DND-41 (cell line): ENCODE data around the gene LAMTOR4.

Source experiments
- ATAC-seq: fragments of 200-7000 bp; cut with Tn5 transposase; 3 replicates; pipeline ENCODE4 v1.9.1; 2021; ENCODE audit warnings: low read depth; ENCODE audit not compliant: insufficient read depth
- DNase-seq: peaks from one replicate; pipeline ENCODE4 v3.0.0-alpha.2; 2020
- H2AFZ ChIP-seq: 2 replicates; pipeline ENCODE4 v1.6.0; 2012; ENCODE audit warnings: low read depth, low read length
- H3K27ac ChIP-seq: 2 replicates; pipeline ENCODE4 v1.5.1; 2012; ENCODE audit warnings: low read length, inconsistent platforms
- H3K27me3 ChIP-seq: fragments of 200-600 bp; sonication (generic); 2 replicates; pipeline ENCODE4 v1.6.0; 2012; ENCODE audit warnings: low read length, mild to moderate bottlenecking, inconsistent platforms; ENCODE audit not compliant: insufficient read depth, poor library complexity
- H3K36me3 ChIP-seq: 2 replicates; pipeline ENCODE4 v1.5.1; 2012; ENCODE audit warnings: low read length, inconsistent platforms; ENCODE audit not compliant: insufficient read depth
- H3K4me1 ChIP-seq: 2 replicates; pipeline ENCODE4 v1.5.1; 2012; ENCODE audit warnings: mild to moderate bottlenecking, low read length; ENCODE audit not compliant: insufficient read depth
- H3K4me2 ChIP-seq: 2 replicates; pipeline ENCODE4 v1.6.0; 2012; ENCODE audit warnings: mild to moderate bottlenecking, moderate library complexity, low read length, inconsistent platforms; ENCODE audit not compliant: insufficient read depth
- H3K4me3 ChIP-seq, 2 experiments: fragments of 200-600 bp in 1 of 2; shearing (Covaris generic) in 1 of 2; 2 replicates each; pipeline ENCODE4 v1.5.1; 2012 to 2016; ENCODE audit warnings: inconsistent platforms in 2 of 2, low read length in 2 of 2, mild to moderate bottlenecking in 2 of 2, low read depth in 1 of 2, moderate library complexity in 1 of 2
- H3K79me2 ChIP-seq: 2 replicates; pipeline ENCODE4 v1.6.0; 2012; ENCODE audit warnings: low read length, inconsistent platforms; ENCODE audit not compliant: insufficient read depth
- H3K9ac ChIP-seq: 2 replicates; pipeline ENCODE4 v1.6.0; 2012; ENCODE audit warnings: low read depth, mild to moderate bottlenecking, inconsistent platforms, low read length, moderate library complexity
- H3K9me3 ChIP-seq: 2 replicates; pipeline ENCODE4 v1.5.1; 2012; ENCODE audit warnings: low read length, moderate library complexity, mild to moderate bottlenecking, inconsistent platforms; ENCODE audit not compliant: insufficient read depth, severe bottlenecking
- H4K20me1 ChIP-seq: 2 replicates; pipeline ENCODE4 v1.6.0; 2012; ENCODE audit warnings: low read length; ENCODE audit not compliant: insufficient read depth
- EZH2 ChIP-seq: IDR thresholded peaks from 3 replicates; pipeline ENCODE4 v1.6.1; 2012; ENCODE audit warnings: borderline replicate concordance, low read depth, mild to moderate bottlenecking, moderate library complexity, low read length, inconsistent platforms; ENCODE audit not compliant: severe bottlenecking
- TF ChIP-seq, protein P1 (sequence below): IDR thresholded peaks from 2 replicates; pipeline ENCODE4 v1.5.1; 2012; ENCODE audit warnings: borderline replicate concordance, low read length, moderate library complexity, mild to moderate bottlenecking; ENCODE audit not compliant: poor library complexity, severe bottlenecking; ENCODE audit errors: extremely low read depth

Gene LAMTOR4

DNA sequence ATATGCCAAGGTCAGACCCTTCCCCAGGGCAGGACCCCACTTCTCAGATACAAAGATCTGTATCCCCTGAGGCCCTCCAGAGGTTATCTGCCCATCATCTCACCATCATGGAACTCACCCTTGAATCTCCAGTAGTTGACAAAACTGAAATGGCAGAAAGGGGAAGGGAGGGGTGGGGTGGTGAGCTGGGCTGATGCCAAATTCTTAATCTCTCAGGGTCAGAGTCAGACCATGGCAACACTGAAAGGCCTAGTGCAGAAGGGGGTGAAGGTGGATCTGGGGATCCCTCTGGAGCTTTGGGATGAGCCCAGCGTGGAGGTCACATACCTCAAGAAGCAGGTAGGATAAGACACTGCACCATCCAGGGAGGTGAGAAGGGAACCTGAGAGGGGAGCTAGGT, 26.1 kb upstream of the LAMTOR4 start:
- H3K4me1 ChIP-seq, result peaks cover 58% of the 10 kb centered on the region
- no peak overlapping the region for H3K9ac ChIP-seq
- H2AFZ ChIP-seq, result no peak overlapping the region
- H3K9me3 ChIP-seq, result no peaks in the 10 kb centered on the region
- no peak for DNase-seq
- peaks cover 22% of the 10 kb centered on the region for H3K36me3 ChIP-seq
- peaks cover 60% of the 10 kb centered on the region for H3K79me2 ChIP-seq
- no peaks in the 10 kb centered on the region for H4K20me1 ChIP-seq
- H3K4me3 ChIP-seq, result no peak overlapping the region
- no peak for ATAC-seq
- TF ChIP-seq, protein P1, sequence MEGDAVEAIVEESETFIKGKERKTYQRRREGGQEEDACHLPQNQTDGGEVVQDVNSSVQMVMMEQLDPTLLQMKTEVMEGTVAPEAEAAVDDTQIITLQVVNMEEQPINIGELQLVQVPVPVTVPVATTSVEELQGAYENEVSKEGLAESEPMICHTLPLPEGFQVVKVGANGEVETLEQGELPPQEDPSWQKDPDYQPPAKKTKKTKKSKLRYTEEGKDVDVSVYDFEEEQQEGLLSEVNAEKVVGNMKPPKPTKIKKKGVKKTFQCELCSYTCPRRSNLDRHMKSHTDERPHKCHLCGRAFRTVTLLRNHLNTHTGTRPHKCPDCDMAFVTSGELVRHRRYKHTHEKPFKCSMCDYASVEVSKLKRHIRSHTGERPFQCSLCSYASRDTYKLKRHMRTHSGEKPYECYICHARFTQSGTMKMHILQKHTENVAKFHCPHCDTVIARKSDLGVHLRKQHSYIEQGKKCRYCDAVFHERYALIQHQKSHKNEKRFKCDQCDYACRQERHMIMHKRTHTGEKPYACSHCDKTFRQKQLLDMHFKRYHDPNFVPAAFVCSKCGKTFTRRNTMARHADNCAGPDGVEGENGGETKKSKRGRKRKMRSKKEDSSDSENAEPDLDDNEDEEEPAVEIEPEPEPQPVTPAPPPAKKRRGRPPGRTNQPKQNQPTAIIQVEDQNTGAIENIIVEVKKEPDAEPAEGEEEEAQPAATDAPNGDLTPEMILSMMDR, result no peak
- TF ChIP-seq EZH2, result no peak
- no peaks in the 10 kb centered on the region for H3K27me3 ChIP-seq
- H3K27ac ChIP-seq, result no peak overlapping the region
- H3K4me2 ChIP-seq, result no peak overlapping the region

DNA sequence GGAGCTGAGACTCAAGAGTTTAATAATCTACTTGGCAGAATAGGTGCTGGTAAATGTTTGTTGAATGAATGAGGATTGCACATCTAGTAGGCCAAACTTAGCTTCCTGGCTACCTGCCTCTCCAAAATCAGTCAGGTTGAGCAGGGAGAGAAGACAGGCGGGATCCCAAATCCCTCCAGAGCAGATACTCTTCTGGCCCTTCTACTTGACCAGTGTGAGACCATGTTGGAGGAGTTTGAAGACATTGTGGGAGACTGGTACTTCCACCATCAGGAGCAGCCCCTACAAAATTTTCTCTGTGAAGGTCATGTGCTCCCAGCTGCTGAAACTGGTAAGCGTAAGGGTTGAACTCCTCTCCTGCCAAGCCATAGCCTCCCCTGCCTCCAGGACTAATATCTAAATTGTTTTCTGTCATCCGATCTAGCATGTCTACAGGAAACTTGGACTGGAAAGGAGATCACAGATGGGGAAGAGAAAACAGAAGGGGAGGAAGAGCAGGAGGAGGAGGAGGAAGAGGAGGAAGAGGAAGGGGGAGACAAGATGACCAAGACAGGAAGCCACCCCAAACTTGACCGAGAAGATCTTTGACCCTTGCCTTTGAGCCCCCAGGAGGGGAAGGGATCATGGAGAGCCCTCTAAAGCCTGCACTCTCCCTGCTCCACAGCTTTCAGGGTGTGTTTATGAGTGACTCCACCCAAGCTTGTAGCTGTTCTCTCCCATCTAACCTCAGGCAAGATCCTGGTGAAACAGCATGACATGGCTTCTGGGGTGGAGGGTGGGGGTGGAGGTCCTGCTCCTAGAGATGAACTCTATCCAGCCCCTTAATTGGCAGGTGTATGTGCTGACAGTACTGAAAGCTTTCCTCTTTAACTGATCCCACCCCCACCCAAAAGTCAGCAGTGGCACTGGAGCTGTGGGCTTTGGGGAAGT, 24.2 kb upstream of the LAMTOR4 start:
- 0 out of 2 replicates have a peak overlapping the region, but pooled peaks have one; percentile 7 for H3K9ac ChIP-seq
- H3K27ac ChIP-seq, result no peak overlapping the region
- peaks cover 50% of the 10 kb centered on the region for H3K79me2 ChIP-seq

DNA sequence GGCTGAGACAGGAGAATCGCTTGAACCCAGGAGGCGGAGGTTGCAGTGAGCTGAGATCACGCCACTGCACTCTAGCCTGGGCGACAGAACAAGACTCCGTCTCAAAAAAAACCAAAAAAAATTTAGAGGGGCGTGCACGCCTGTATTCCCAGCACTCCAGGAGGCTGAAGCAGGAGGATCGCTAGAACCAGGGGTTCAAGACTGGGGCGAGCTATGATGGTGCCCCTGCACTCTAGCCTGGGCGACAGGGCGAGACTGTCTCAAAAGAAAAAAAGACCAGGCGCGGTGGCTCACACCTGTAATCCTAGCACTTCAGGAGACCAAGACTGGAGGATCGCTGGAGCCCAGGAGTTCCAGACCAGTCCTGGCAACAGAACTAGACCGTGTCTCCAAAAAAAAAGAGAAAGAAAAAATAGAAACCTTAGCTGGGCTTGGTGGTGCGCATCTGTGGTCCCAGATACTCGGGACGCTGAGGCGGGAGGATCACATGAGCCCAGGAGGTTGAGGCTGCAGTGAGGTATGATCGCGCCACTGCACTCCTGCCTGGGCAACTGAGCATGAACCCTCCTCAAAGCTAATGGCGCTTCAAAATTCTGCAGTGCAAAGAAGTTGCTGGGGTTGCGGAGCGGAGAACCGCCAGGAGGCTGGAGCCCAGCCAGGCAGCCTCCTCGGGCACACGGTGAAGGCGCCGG, 22.3 kb upstream of the LAMTOR4 start:
- ATAC-seq (peak; percentile 43), DNase-seq (no peak)
- peaks cover 38% of the 10 kb centered on the region for H3K79me2 ChIP-seq
- peak overlapping the region; percentile 100 for H3K4me2 ChIP-seq
- peaks cover 22% of the 10 kb centered on the region for H3K36me3 ChIP-seq
- peaks cover 55% of the 10 kb centered on the region for H3K4me1 ChIP-seq
- H3K9me3 ChIP-seq, result no peaks in the 10 kb centered on the region
- peak overlapping the region; percentile 97 for H2AFZ ChIP-seq
- TF ChIP-seq, protein P1, result no peak
- TF ChIP-seq EZH2, result no peak
- H3K9ac ChIP-seq, result peak overlapping the region; percentile 92
- H3K4me3 ChIP-seq, result peak overlapping the region; percentile 91 to 96
- H3K27me3 ChIP-seq, result no peaks in the 10 kb centered on the region
- no peaks in the 10 kb centered on the region for H4K20me1 ChIP-seq
- peak overlapping the region; percentile 100 for H3K27ac ChIP-seq

More for the DNA sequence above, 24.2 kb upstream of the LAMTOR4 start:
- H3K9me3 ChIP-seq, result no peaks in the 10 kb centered on the region
- TF ChIP-seq, protein P1, result no peak
- TF ChIP-seq EZH2, result no peak
- peak overlapping the region; percentile 100 for H3K4me2 ChIP-seq
- no peak for ATAC-seq
- H4K20me1 ChIP-seq, result no peaks in the 10 kb centered on the region
- peak overlapping the region in 1 of 2 experiments; percentile 6; a peak in 1 of 4 replicates for H3K4me3 ChIP-seq
- no peaks in the 10 kb centered on the region for H3K27me3 ChIP-seq
- H2AFZ ChIP-seq, result no peak overlapping the region
- no peak for DNase-seq
- peaks cover 60% of the 10 kb centered on the region for H3K4me1 ChIP-seq
- peaks cover 22% of the 10 kb centered on the region for H3K36me3 ChIP-seq
